HPDE6-E6E7 (cell line): ENCODE results near the gene MAPT.
"Not testable (repeated sequence)": the region's sequence is repeated elsewhere in the genome, so short reads cannot be mapped to it uniquely, and the experiment has no call there.

Experiments
- DNase-seq: peaks from one replicate; pipeline ENCODE4 v3.0.0; 2011; ENCODE audit warnings: missing footprints; ENCODE audit errors: extremely low spot score

The MAPT gene

GRCh38 chr17:45952814-45953320 lies 58.5 kb downstream of the MAPT start:
- no peak for DNase-seq

GRCh38 chr17:45953561-45953960 lies 59.2 kb downstream of the MAPT start:
- no peak for DNase-seq

- DNase-seq: no peak
These were observed 60.6 kb downstream of the MAPT start for GRCh38 chr17:45954914-45955313.

GRCh38 chr17:45955326-45955725 lies 61.0 kb downstream of the MAPT start:
- no peak for DNase-seq

- DNase-seq: no peak
These were observed 61.7 kb downstream of the MAPT start for GRCh38 chr17:45956090-45956489.

GRCh38 chr17:45956746-45957145 lies 62.4 kb downstream of the MAPT start:
- not testable (repeated sequence) for DNase-seq

GRCh38 chr17:45958307-45958706 lies 64.0 kb downstream of the MAPT start:
- DNase-seq: no peak

GRCh38 chr17:45958994-45959665 lies 64.8 kb downstream of the MAPT start:
- DNase-seq: no peak

GRCh38 chr17:45960311-45960710 lies 66.0 kb downstream of the MAPT start:
- no peak for DNase-seq

- DNase-seq: no peak
These were observed 66.9 kb downstream of the MAPT start for GRCh38 chr17:45961206-45961605.

GRCh38 chr17:45962221-45962972 lies 68.0 kb downstream of the MAPT start:
- no peak for DNase-seq

- no peak for DNase-seq
These were observed 68.9 kb downstream of the MAPT start for GRCh38 chr17:45963283-45963682.

- DNase-seq: no peak
These were observed 69.5 kb downstream of the MAPT start for GRCh38 chr17:45963889-45964288.

GRCh38 chr17:45964634-45965033 lies 70.3 kb downstream of the MAPT start:
- DNase-seq: no peak

GRCh38 chr17:45965812-45966211 lies 71.5 kb downstream of the MAPT start:
- no peak for DNase-seq

GRCh38 chr17:45966606-45967280 lies 72.4 kb downstream of the MAPT start:
- DNase-seq: no peak

GRCh38 chr17:45967378-45967777 lies 73.0 kb downstream of the MAPT start:
- DNase-seq: no peak

- no peak for DNase-seq
These were observed 74.4 kb downstream of the MAPT start for GRCh38 chr17:45968732-45969131.

GRCh38 chr17:45969726-45970125 lies 75.4 kb downstream of the MAPT start:
- no peak for DNase-seq

- DNase-seq: no peak
These were observed 76.3 kb downstream of the MAPT start for GRCh38 chr17:45970659-45971058.

GRCh38 chr17:45971698-45972141 lies 77.4 kb downstream of the MAPT start:
- no peak for DNase-seq

- no peak for DNase-seq
These were observed 78.2 kb downstream of the MAPT start for GRCh38 chr17:45972531-45972930.
